OCI-LY3 (cell line): ENCODE results near the gene ZNF514.

ENCODE experiments used
- H2AFZ ChIP-seq: fragments of 200-600, 300-600 bp; shearing (Covaris generic); 2 replicates; pipeline ENCODE4 v1.6.0; 2014; ENCODE audit warnings: antibody characterized with exemption, low read depth, low read length
- H3K27ac ChIP-seq: fragments of 200-600, 300-600 bp; sonication (generic); 2 replicates; pipeline ENCODE4 v1.5.1; 2014; ENCODE audit warnings: mild to moderate bottlenecking, low read length, moderate library complexity, mixed read lengths
- H3K27me3 ChIP-seq: fragments of 200-600, 300-600 bp; sonication (generic); 2 replicates; pipeline ENCODE4 v1.6.1; 2014; ENCODE audit warnings: low read depth, low read length, mixed read lengths
- H3K36me3 ChIP-seq: fragments of 200-600, 300-600 bp; sonication (generic); replicated peaks from 2 replicates; pipeline ENCODE3; 2014; ENCODE audit warnings: low read depth, low read length, mixed read lengths
- H3K4me1 ChIP-seq: fragments of 300-600, 200-600 bp; sonication (generic); 2 replicates; pipeline ENCODE4 v1.6.1; 2014; ENCODE audit warnings: low read length, mixed read lengths
- H3K4me2 ChIP-seq: fragments of 200-600, 300-600 bp; sonication (generic); 2 replicates; pipeline ENCODE4 v1.6.1; 2014; ENCODE audit warnings: low read length, mixed read lengths
- H3K4me3 ChIP-seq: fragments of 300-600, 200-600 bp; sonication (generic); 2 replicates; pipeline ENCODE4 v1.5.1; 2014; ENCODE audit warnings: antibody characterized with exemption, mild to moderate bottlenecking, low read length, moderate library complexity
- H3K79me2 ChIP-seq: fragments of 300-600, 200-600 bp; shearing (Covaris generic); 2 replicates; pipeline ENCODE4 v1.6.1; 2014; ENCODE audit warnings: mild to moderate bottlenecking, low read length, mixed read lengths
- H3K9ac ChIP-seq: fragments of 300-600, 200-600 bp; shearing (Covaris generic); 2 replicates; pipeline ENCODE4 v1.6.0; 2014; ENCODE audit warnings: mild to moderate bottlenecking, low read length, moderate library complexity
- H3K9me3 ChIP-seq: fragments of 200-600, 300-600 bp; shearing (Covaris generic); 2 replicates; pipeline ENCODE4 v1.6.1; 2014; ENCODE audit warnings: low read length, mixed read lengths; ENCODE audit not compliant: insufficient read depth
- H4K20me1 ChIP-seq: fragments of 200-600, 300-600 bp; sonication (generic); 2 replicates; pipeline ENCODE4 v1.6.1; 2016; ENCODE audit warnings: low read length, mixed read lengths; ENCODE audit not compliant: insufficient read depth
- EZH2phosphoT487 ChIP-seq: fragments of 200-600 bp; shearing (Covaris generic); IDR thresholded peaks from 2 replicates; pipeline ENCODE4 v1.6.1; 2018; ENCODE audit warnings: antibody characterized with exemption, mixed run types, low read depth
- TF ChIP-seq, protein P1 (sequence below): fragments of 200-600, 300-600 bp; sonication (generic); IDR thresholded peaks from 2 replicates; pipeline ENCODE4 v1.5.1; 2014; ENCODE audit warnings: antibody characterized with exemption, low read length, low read depth

The ZNF514 gene

GRCh38 chr2:95113464-95113863, 46.2 kb downstream of the ZNF514 start:
- no peak overlapping the region for H3K9ac ChIP-seq
- H3K79me2 ChIP-seq = peaks cover 20% of the 10 kb centered on the region
- peaks cover 46% of the 10 kb centered on the region for H3K36me3 ChIP-seq
- no peak overlapping the region for H3K4me3 ChIP-seq
- peaks cover 8% of the 10 kb centered on the region for H4K20me1 ChIP-seq
- no peak overlapping the region for H2AFZ ChIP-seq
- H3K4me1 ChIP-seq = no peaks in the 10 kb centered on the region; the same call in 1 of the 2 replicates
- H3K27me3 ChIP-seq = no peaks in the 10 kb centered on the region
- no peak overlapping the region for H3K4me2 ChIP-seq
- H3K9me3 ChIP-seq = no peaks in the 10 kb centered on the region
- no peak overlapping the region for H3K27ac ChIP-seq
- no peak for TF ChIP-seq EZH2phosphoT487

- Histone ChIP-seq H3K4me2 (no peak overlapping the region), H3K27me3 (no peaks in the 10 kb centered on the region), H3K9ac (no peak overlapping the region), H2AFZ (no peak overlapping the region), H4K20me1 (peaks cover 5% of the 10 kb centered on the region), H3K9me3 (no peaks in the 10 kb centered on the region), H3K4me1 (no peaks in the 10 kb centered on the region; the same call in 1 of the 2 replicates), H3K36me3 (peaks cover 67% of the 10 kb centered on the region), H3K27ac (no peak overlapping the region), H3K79me2 (peaks cover 9% of the 10 kb centered on the region), H3K4me3 (no peak overlapping the region)
- TF ChIP-seq, protein P1, sequence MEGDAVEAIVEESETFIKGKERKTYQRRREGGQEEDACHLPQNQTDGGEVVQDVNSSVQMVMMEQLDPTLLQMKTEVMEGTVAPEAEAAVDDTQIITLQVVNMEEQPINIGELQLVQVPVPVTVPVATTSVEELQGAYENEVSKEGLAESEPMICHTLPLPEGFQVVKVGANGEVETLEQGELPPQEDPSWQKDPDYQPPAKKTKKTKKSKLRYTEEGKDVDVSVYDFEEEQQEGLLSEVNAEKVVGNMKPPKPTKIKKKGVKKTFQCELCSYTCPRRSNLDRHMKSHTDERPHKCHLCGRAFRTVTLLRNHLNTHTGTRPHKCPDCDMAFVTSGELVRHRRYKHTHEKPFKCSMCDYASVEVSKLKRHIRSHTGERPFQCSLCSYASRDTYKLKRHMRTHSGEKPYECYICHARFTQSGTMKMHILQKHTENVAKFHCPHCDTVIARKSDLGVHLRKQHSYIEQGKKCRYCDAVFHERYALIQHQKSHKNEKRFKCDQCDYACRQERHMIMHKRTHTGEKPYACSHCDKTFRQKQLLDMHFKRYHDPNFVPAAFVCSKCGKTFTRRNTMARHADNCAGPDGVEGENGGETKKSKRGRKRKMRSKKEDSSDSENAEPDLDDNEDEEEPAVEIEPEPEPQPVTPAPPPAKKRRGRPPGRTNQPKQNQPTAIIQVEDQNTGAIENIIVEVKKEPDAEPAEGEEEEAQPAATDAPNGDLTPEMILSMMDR = no peak
- TF ChIP-seq EZH2phosphoT487 = no peak
These were observed 49.3 kb downstream of the ZNF514 start for GRCh38 chr2:95110395-95110794.

DNA sequence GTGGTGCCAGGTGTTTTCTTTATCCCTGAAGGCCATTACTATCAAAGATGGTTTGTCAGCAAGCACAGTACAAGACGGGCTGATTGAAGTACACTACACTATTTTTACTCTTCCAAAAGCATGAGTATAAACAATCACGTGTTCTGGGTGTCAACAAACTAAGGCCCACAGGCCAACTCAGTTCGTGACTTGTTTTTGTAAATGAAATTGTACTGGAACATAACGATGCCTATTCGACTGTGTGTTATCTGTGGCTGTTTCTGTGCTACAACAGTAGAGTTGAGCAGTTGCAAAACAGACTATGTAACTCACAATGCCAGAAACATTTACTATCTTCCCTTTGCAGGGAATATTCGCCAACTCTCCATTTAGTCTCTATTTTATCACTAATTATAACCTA, 50.4 kb downstream of the ZNF514 start:
- Histone ChIP-seq H3K9ac (no peak overlapping the region), H3K36me3 (peaks cover 68% of the 10 kb centered on the region), H2AFZ (no peak overlapping the region), H3K9me3 (no peaks in the 10 kb centered on the region), H3K4me3 (no peak overlapping the region), H4K20me1 (peaks cover 8% of the 10 kb centered on the region; the same call in 1 of the 2 replicates), H3K79me2 (peaks cover 4% of the 10 kb centered on the region; the same call in 1 of the 2 replicates), H3K27ac (no peak overlapping the region), H3K27me3 (no peaks in the 10 kb centered on the region), H3K4me2 (no peak overlapping the region), H3K4me1 (peaks cover 9% of the 10 kb centered on the region)
- TF ChIP-seq EZH2phosphoT487 = no peak
- TF ChIP-seq, protein P1 = no peak

DNA sequence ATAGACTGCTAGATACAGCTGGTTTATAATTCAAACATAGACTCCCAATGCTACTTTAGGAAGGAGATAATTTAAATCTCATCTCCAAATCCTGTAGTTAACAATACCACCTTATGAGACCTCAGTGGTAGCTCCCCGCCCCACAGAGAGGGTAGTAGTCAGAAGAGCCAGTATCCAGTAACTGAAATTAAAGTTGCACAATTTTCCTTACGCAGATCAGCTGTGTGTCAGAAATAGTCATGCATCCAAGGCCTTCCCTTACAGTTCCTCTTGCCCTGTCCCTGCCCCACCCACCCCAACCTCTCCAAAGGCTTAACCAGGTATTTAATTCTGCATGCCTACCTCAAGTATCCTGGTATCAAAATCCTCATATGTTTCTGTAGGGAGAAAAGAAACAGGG, 53.6 kb downstream of the ZNF514 start:
- TF ChIP-seq, protein P1 = no peak
- no peak for TF ChIP-seq EZH2phosphoT487
- H4K20me1 ChIP-seq = peaks cover 8% of the 10 kb centered on the region; the same call in 1 of the 2 replicates
- peaks cover 10% of the 10 kb centered on the region for H3K4me1 ChIP-seq
- no peaks in the 10 kb centered on the region for H3K79me2 ChIP-seq
- no peak overlapping the region for H2AFZ ChIP-seq
- no peaks in the 10 kb centered on the region for H3K9me3 ChIP-seq
- peaks cover 75% of the 10 kb centered on the region for H3K36me3 ChIP-seq
- no peak overlapping the region for H3K4me2 ChIP-seq
- H3K9ac ChIP-seq = no peak overlapping the region
- H3K4me3 ChIP-seq = no peak overlapping the region
- no peak overlapping the region for H3K27ac ChIP-seq
- no peaks in the 10 kb centered on the region for H3K27me3 ChIP-seq
